ENCODE measurements around the gene TWF1. TPM values are rescaled to one million over a fixed set of nuclear protein-coding genes. Genes with fewer than 3 reads are reported as not detected.

Gene TWF1
- total and polyA plus RNA-seq, 2 donors (not counting 3 experiments of a cell fraction or from before 2014, with no cell fraction given) = 23.8 to 75.5 TPM

DNA sequence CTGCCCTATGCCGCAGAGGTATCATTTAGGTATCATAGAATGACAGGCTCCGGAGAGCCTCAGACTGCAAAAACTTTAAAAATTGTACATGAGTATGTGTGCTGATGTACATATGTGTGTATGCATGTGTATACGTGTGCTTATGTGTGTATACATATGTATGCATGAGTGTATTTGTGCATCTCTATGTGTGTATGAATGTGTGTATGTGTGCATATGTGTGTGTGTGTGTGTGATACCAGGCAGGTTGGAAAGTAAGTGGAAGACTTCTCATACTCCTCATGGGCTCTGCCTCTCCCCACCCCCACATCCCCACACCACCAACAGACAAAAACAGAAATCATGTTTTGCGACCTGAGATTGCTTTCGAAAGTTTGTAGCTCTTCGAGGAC, 29.1 kb upstream of the TWF1 start:
- TF ChIP-seq POLR2A (IDR thresholded peaks at IDR 0.05; ENCODE audit: low read depth, low read length) = no peak
- TF ChIP-seq CTCF (IDR thresholded peaks at IDR 0.05; ENCODE audit: extremely low read depth in 1 of 2, insufficient read depth in 1 of 2, low read depth in 1 of 2, low read length in 2 of 2) = no peak
- TF ChIP-seq, protein P1, sequence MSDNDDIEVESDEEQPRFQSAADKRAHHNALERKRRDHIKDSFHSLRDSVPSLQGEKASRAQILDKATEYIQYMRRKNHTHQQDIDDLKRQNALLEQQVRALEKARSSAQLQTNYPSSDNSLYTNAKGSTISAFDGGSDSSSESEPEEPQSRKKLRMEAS (IDR thresholded peaks at IDR 0.05; ENCODE audit: insufficient read depth, insufficient read length) = no peak
- TF ChIP-seq FOS (IDR thresholded peaks at IDR 0.05; ENCODE audit: borderline replicate concordance, insufficient read depth, low read length) = no peak
- no peak for TF ChIP-seq POLR2AphosphoS5 (IDR thresholded peaks at IDR 0.05; ENCODE audit: insufficient read depth, low read depth, low read length)
- TF ChIP-seq JUN (IDR thresholded peaks at IDR 0.05; ENCODE audit: borderline replicate concordance, insufficient read depth, insufficient read length, low read depth) = no peak
- no peak for TF ChIP-seq MYC (IDR thresholded peaks at IDR 0.05; ENCODE audit: low read depth, low read length)
- TF ChIP-seq GATA2 (IDR thresholded peaks at IDR 0.05; ENCODE audit: insufficient read depth, insufficient read length, low read depth, low read length) = no peak
- TF ChIP-seq EZH2 (IDR thresholded peaks at IDR 0.05; ENCODE audit: borderline replicate concordance, low read depth, low read length, severe bottlenecking) = no peak
- Histone ChIP-seq H3K9me3 (replicated peaks; ENCODE audit: control insufficient read depth, insufficient read depth, low read length) (no peaks in the 10 kb centered on the region), H3K4me2 (ENCODE audit: insufficient read depth, low read length) (peak overlapping the region; percentile 86), H3K27me3 (ENCODE audit: control insufficient read depth in 2 of 2, insufficient read depth in 2 of 2, low read length in 2 of 2) (peaks cover 0 to 7% of the 10 kb centered on the region in 2 experiments), H3K36me3 (ENCODE audit: control insufficient read depth in 2 of 2, extremely low read depth in 1 of 2, insufficient read depth in 2 of 2, low read length in 2 of 2) (no peaks in the 10 kb centered on the region), H2AFZ (ENCODE audit: low read depth, low read length) (peak overlapping the region; percentile 99), H3K79me2 (ENCODE audit: control insufficient read depth, insufficient read depth, low read length) (no peaks in the 10 kb centered on the region), H4K20me1 (replicated peaks; ENCODE audit: control insufficient read depth, extremely low read depth, insufficient read depth, low read length) (no peaks in the 10 kb centered on the region), H3K9me1 (replicated peaks; ENCODE audit: control insufficient read depth, extremely low read depth, insufficient read depth, low read length) (no peaks in the 10 kb centered on the region), H3K4me1 (ENCODE audit: control insufficient read depth, extremely low read depth, insufficient read depth, low read length) (no peaks in the 10 kb centered on the region), H3K9ac (replicated peaks; ENCODE audit: extremely low read depth, insufficient read depth, low read length) (peak overlapping the region; percentile 76), H3K27ac (ENCODE audit: insufficient read depth, low read depth, low read length) (no peak overlapping the region), H3K4me3 (replicated peaks in 1 of 3; ENCODE audit: insufficient read depth in 1 of 3, low read depth in 1 of 3, low read length in 3 of 3) (peak overlapping the region; percentile 63 to 76 (median 73))
- no peak for FAIRE-seq
- dilution Hi-C loops (cut with MboI; ENCODE audit: extremely low pct_ligation_motif_present, low sequenced_read_pairs) (no loop called here), intact Hi-C loops (cut with micrococcal nuclease) (no loop called here)
- ChIA-PET CTCF (interaction anchor here (1.0 to 1.1 kb wide), 3 partner anchors 18 to 30 kb away, joined by 3 to 6 read pairs (median 3); partner anchors contain the start of gene TWF1), POLR2A (no interaction called here)
- DNase-seq (ENCODE audit: low read depth, low spot score) = no peak
- no TSS peak for BruUV-seq (replicated peaks)

All from endothelial cell of umbilical vein (primary cell).